PC-9 (cell line): ENCODE results near the gene PC. TPM values are rescaled to one million over a fixed set of nuclear protein-coding genes. Genes with fewer than 3 reads are reported as not detected.
A peak's percentile ranks its signal among the peaks of the same experiment; 100 is the strongest.

Experiments used
- BruUV-seq: library from RNA; stranded (reverse); fragments of 400-500 nt; replicated peaks from 2 replicates; lab custom pipeline; 2021; lab: Mats Ljungman, UMichigan
- CTCF ChIA-PET: fragments of 300-600 bp; sonication (Branson Sonifier 250); formaldehyde crosslinking; loops from one replicate; lab custom pipeline; 2022; ENCODE audit warnings: antibody characterized with exemption; lab: Charles Lee
- POLR2A ChIA-PET: fragments of 300-600 bp; sonication (Branson Sonifier 250); formaldehyde crosslinking; loops from one replicate; lab custom pipeline; 2022; ENCODE audit warnings: antibody characterized with exemption; ENCODE audit not compliant: unreplicated experiment; lab: Charles Lee
- DNase-seq, 2 experiments: peaks; one replicate each; pipeline versions ENCODE4 v3.0.0 to v3.0.0-alpha.2; 2015 to 2022; ENCODE audit warnings: mixed read lengths in 1 of 2
- H2AFZ ChIP-seq: fragments of 200-600 bp; sonication (generic); 2 replicates; pipeline ENCODE4 v1.8.1; 2017; ENCODE audit warnings: antibody characterized with exemption
- H3F3A ChIP-seq: fragments of 200-600 bp; sonication (generic); 2 replicates; pipeline ENCODE4 v1.8.1; 2017; ENCODE audit warnings: antibody characterized with exemption, mild to moderate bottlenecking, low read depth; ENCODE audit not compliant: insufficient read depth
- H3K27ac ChIP-seq: fragments of 200-600 bp; sonication (generic); 2 replicates; pipeline ENCODE4 v1.6.1; 2016; ENCODE audit warnings: mixed run types
- H3K27me3 ChIP-seq: fragments of 200-600 bp; sonication (generic); 2 replicates; pipeline ENCODE4 v1.6.1; 2016; ENCODE audit warnings: low read depth, mixed run types; ENCODE audit not compliant: insufficient read depth
- H3K36me3 ChIP-seq: fragments of 200-600 bp; sonication (generic); 2 replicates; pipeline ENCODE4 v1.6.1; 2016; ENCODE audit warnings: low read depth, mixed run types
- H3K4me1 ChIP-seq: fragments of 200-600 bp; sonication (generic); replicated peaks from 2 replicates; pipeline ENCODE4 v1.6.1; 2016; ENCODE audit warnings: mixed run types; ENCODE audit not compliant: insufficient read depth
- H3K4me2 ChIP-seq: fragments of 200-600 bp; sonication (generic); 2 replicates; pipeline ENCODE4 v1.6.1; 2017; ENCODE audit warnings: mixed run types
- H3K4me3 ChIP-seq: fragments of 200-600 bp; sonication (generic); 2 replicates; pipeline ENCODE4 v1.6.1; 2016; ENCODE audit warnings: mixed run types
- H3K79me2 ChIP-seq: fragments of 200-600 bp; sonication (generic); 2 replicates; pipeline ENCODE4 v1.6.1; 2017; ENCODE audit warnings: low read depth, mixed run types
- H3K9me2 ChIP-seq: fragments of 200-600 bp; sonication (generic); 2 replicates; pipeline ENCODE4 v1.8.1; 2017; ENCODE audit warnings: mild to moderate bottlenecking; ENCODE audit not compliant: insufficient read depth
- H3K9me3 ChIP-seq: fragments of 200-600 bp; sonication (generic); 2 replicates; pipeline ENCODE4 v1.8.1; 2016; ENCODE audit warnings: low read depth; ENCODE audit not compliant: insufficient read depth
- H4K20me1 ChIP-seq: fragments of 200-600 bp; sonication (generic); 2 replicates; pipeline ENCODE4 v1.8.1; 2017; ENCODE audit not compliant: insufficient read depth
- CTCF ChIP-seq: fragments of 200-600 bp; sonication (generic); conservative IDR thresholded peaks from 2 replicates; pipeline ENCODE4 v1.6.1; 2017; ENCODE audit warnings: mixed run types, antibody characterized with exemption, mild to moderate bottlenecking, moderate library complexity
- EZH2 ChIP-seq: fragments of 200-600 bp; sonication (generic); IDR thresholded peaks from 2 replicates; pipeline ENCODE4 v1.8.0; 2017; ENCODE audit warnings: antibody characterized with exemption, low read depth
- intact Hi-C: fragments of 100-400 bp; cut with micrococcal nuclease; formaldehyde crosslinking; loops from one replicate; pipeline ENCODE4 v1.10.0; 2022; ENCODE audit not compliant: unreplicated experiment
- total RNA-seq: library from RNA; stranded (reverse); gene quantifications from 2 replicates; pipeline ENCODE4 v1.2.3, GENCODE V29; 2021

Gene PC
- total RNA-seq, 1 experiment from 2014 or later, result 38.9 TPM

GRCh38 chr11:66842501-66842895 lies 115.7 kb downstream of the PC start:
- H3K4me1 ChIP-seq, result peaks cover 46% of the 10 kb centered on the region
- peak overlapping the region; percentile 94 for H3K4me3 ChIP-seq
- peaks cover 61% of the 10 kb centered on the region for H3K79me2 ChIP-seq
- peak overlapping the region; percentile 100 for H3K4me2 ChIP-seq
- peak overlapping the region; percentile 94 for H2AFZ ChIP-seq
- peaks cover 19% of the 10 kb centered on the region; the same call in 1 of the 2 replicates for H3K36me3 ChIP-seq
- ChIA-PET CTCF (interaction anchor here (0.5 to 0.6 kb wide), 2 partner anchors 33 to 460 kb away, joined by 3 to 4 read pairs; no protein-coding TSS in a partner anchor), POLR2A (interaction anchor here (0.6 to 1.0 kb wide), 5 partner anchors 38 to 180 kb away, joined by 3 to 5 read pairs (median 4); partner anchors contain the start of gene SYT12)
- DNase-seq, result no peak
- TF ChIP-seq CTCF (no peak), EZH2 (no peak)
- peaks cover 9% of the 10 kb centered on the region; the same call in 1 of the 2 replicates for H4K20me1 ChIP-seq
- H3F3A ChIP-seq, result peaks cover 48% of the 10 kb centered on the region
- no TSS peak for BruUV-seq
- intact Hi-C loops, result loop anchor here (5.0 to 10.0 kb wide), 3 partner anchors 135 to 532 kb away; partner anchors contain the start of genes C11orf86, CLCF1 and RHOD
- H3K27me3 ChIP-seq, result no peaks in the 10 kb centered on the region
- no peaks in the 10 kb centered on the region for H3K9me3 ChIP-seq
- no peaks in the 10 kb centered on the region for H3K9me2 ChIP-seq
- peak overlapping the region; percentile 67; the same call in 1 of the 2 replicates for H3K27ac ChIP-seq

GRCh38 chr11:66841861-66842260 lies 116.3 kb downstream of the PC start:
- no peak for TF ChIP-seq EZH2
- no peak for TF ChIP-seq CTCF
- DNase-seq, result no peak
- peaks cover 61% of the 10 kb centered on the region for H3K79me2 ChIP-seq
- ChIA-PET POLR2A (interaction anchor here (0.6 to 1.0 kb wide), 4 partner anchors 39 to 977 kb away, joined by 3 to 5 read pairs (median 4); no protein-coding TSS in a partner anchor), CTCF (interaction anchor here (0.6 to 0.9 kb wide), 2 partner anchors 32 to 169 kb away, joined by 3 to 4 read pairs; no protein-coding TSS in a partner anchor)
- H3K27me3 ChIP-seq, result no peaks in the 10 kb centered on the region
- peaks cover 39% of the 10 kb centered on the region for H3K4me1 ChIP-seq
- H2AFZ ChIP-seq, result no peak overlapping the region
- intact Hi-C loops, result loop anchor here (5.0 to 10.0 kb wide), 3 partner anchors 135 to 533 kb away; partner anchors contain the start of genes C11orf86, CLCF1 and RHOD
- no peaks in the 10 kb centered on the region for H3K9me2 ChIP-seq
- peaks cover 19% of the 10 kb centered on the region; the same call in 1 of the 2 replicates for H3K36me3 ChIP-seq
- peak overlapping the region; percentile 94 for H3K4me3 ChIP-seq
- H3K9me3 ChIP-seq, result no peaks in the 10 kb centered on the region
- peak overlapping the region; percentile 100 for H3K4me2 ChIP-seq
- BruUV-seq, result TSS peak; percentile 77
- H4K20me1 ChIP-seq, result peaks cover 9% of the 10 kb centered on the region; the same call in 1 of the 2 replicates
- H3K27ac ChIP-seq, result no peak overlapping the region
- peaks cover 43% of the 10 kb centered on the region for H3F3A ChIP-seq

GRCh38 chr11:66840317-66841091 lies 117.7 kb downstream of the PC start:
- Histone ChIP-seq H3K27ac (no peak overlapping the region), H3F3A (peaks cover 37% of the 10 kb centered on the region), H3K79me2 (peaks cover 51% of the 10 kb centered on the region), H2AFZ (no peak overlapping the region), H3K4me1 (peaks cover 29% of the 10 kb centered on the region), H4K20me1 (peaks cover 9% of the 10 kb centered on the region; the same call in 1 of the 2 replicates), H3K4me2 (no peak overlapping the region), H3K36me3 (peaks cover 18% of the 10 kb centered on the region; the same call in 1 of the 2 replicates), H3K9me2 (no peaks in the 10 kb centered on the region), H3K4me3 (no peak overlapping the region), H3K27me3 (no peaks in the 10 kb centered on the region), H3K9me3 (no peaks in the 10 kb centered on the region)
- intact Hi-C loops, result loop anchor here (5.0 to 10.0 kb wide), 3 partner anchors 137 to 534 kb away; partner anchors contain the start of genes C11orf86, CLCF1 and RHOD
- ChIA-PET CTCF (interaction anchor here (0.7 kb wide), 1 partner anchor 289 kb away, joined by 9 read pairs; no protein-coding TSS in a partner anchor), POLR2A (no interaction called here)
- TF ChIP-seq EZH2 (no peak), CTCF (no peak)
- no TSS peak for BruUV-seq
- DNase-seq, result no peak
